ENCODE results near the gene JMJD1C. TPM values are rescaled to one million over a fixed set of nuclear protein-coding genes. Genes with fewer than 3 reads are reported as not detected.

The JMJD1C gene
- total RNA-seq, 2 experiments from 2014 or later: 389 to 399 TPM

GRCh38 chr10:63388421-63389031, 77.3 kb downstream of the JMJD1C start:
- POLR2A ChIA-PET: interaction anchor here (1.3 kb wide), 1 partner anchor 33 kb away, joined by 4 read pairs; no protein-coding TSS in a partner anchor
- Histone ChIP-seq H3K4me3 (ENCODE audit: low read length) (peak overlapping the region; percentile 17), H3K36me3 (ENCODE audit: insufficient read depth, low read length) (no peaks in the 10 kb centered on the region), H3K9me3 (ENCODE audit: control insufficient read depth in 1 of 2, insufficient read depth in 1 of 2, low read length in 2 of 2) (no peaks in the 10 kb centered on the region), H3K27me3 (ENCODE audit: control insufficient read depth in 1 of 2, insufficient read depth in 2 of 2, low read length in 2 of 2) (no peaks in the 10 kb centered on the region), H3K27ac (ENCODE audit: low read depth in 1 of 2, low read length in 2 of 2) (no peak overlapping the region), H3K4me1 (ENCODE audit: insufficient read depth, low read length) (peaks cover 19% of the 10 kb centered on the region)
- DNase-seq (peak in 3 of 14 experiments; percentile 36 to 71 (median 42)), ATAC-seq (ENCODE audit: poor library complexity) (peak; percentile 69)
- intact Hi-C loops (cut with DNase I, micrococcal nuclease): no loop called here
- H3K4me1 Mint-ChIP-seq (ENCODE audit: low read depth): peaks cover 73% of the 10 kb centered on the region
- TF ChIP-seq, protein P1, sequence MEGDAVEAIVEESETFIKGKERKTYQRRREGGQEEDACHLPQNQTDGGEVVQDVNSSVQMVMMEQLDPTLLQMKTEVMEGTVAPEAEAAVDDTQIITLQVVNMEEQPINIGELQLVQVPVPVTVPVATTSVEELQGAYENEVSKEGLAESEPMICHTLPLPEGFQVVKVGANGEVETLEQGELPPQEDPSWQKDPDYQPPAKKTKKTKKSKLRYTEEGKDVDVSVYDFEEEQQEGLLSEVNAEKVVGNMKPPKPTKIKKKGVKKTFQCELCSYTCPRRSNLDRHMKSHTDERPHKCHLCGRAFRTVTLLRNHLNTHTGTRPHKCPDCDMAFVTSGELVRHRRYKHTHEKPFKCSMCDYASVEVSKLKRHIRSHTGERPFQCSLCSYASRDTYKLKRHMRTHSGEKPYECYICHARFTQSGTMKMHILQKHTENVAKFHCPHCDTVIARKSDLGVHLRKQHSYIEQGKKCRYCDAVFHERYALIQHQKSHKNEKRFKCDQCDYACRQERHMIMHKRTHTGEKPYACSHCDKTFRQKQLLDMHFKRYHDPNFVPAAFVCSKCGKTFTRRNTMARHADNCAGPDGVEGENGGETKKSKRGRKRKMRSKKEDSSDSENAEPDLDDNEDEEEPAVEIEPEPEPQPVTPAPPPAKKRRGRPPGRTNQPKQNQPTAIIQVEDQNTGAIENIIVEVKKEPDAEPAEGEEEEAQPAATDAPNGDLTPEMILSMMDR (IDR thresholded peaks at IDR 0.05): no peak
- CTCF ChIA-PET: no interaction called here
- H3K36me3 Mint-ChIP-seq (ENCODE audit: low read depth): peaks cover 43% of the 10 kb centered on the region
- H3K9me3 Mint-ChIP-seq: peaks cover 14% of the 10 kb centered on the region
- H3K4me3 Mint-ChIP-seq: peak overlapping the region; percentile 72
- no peaks in the 10 kb centered on the region for H3K27me3 Mint-ChIP-seq
- peak overlapping the region; percentile 50 for H3K27ac Mint-ChIP-seq

- peaks cover 28% of the 10 kb centered on the region for H3K36me3 Mint-ChIP-seq (ENCODE audit: low read depth)
- peaks cover 3% of the 10 kb centered on the region for H3K9me3 Mint-ChIP-seq
- intact Hi-C loops (cut with DNase I, micrococcal nuclease): no loop called here
- ChIA-PET POLR2A (no interaction called here), CTCF (no interaction called here)
- no peak overlapping the region for H3K4me3 Mint-ChIP-seq
- H3K4me1 Mint-ChIP-seq (ENCODE audit: low read depth): peaks cover 68% of the 10 kb centered on the region
- Histone ChIP-seq H3K27me3 (ENCODE audit: control insufficient read depth in 1 of 2, insufficient read depth in 2 of 2, low read length in 2 of 2) (no peaks in the 10 kb centered on the region), H3K4me1 (ENCODE audit: insufficient read depth, low read length) (peaks cover 16% of the 10 kb centered on the region), H3K36me3 (ENCODE audit: insufficient read depth, low read length) (peaks cover under 1% of the 10 kb centered on the region), H3K27ac (ENCODE audit: low read depth in 1 of 2, low read length in 2 of 2) (no peak overlapping the region), H3K4me3 (ENCODE audit: low read length) (no peak overlapping the region), H3K9me3 (ENCODE audit: control insufficient read depth in 1 of 2, insufficient read depth in 1 of 2, low read length in 2 of 2) (no peaks in the 10 kb centered on the region)
- DNase-seq (no peak), ATAC-seq (ENCODE audit: poor library complexity) (no peak)
- no peak overlapping the region for H3K27ac Mint-ChIP-seq
- H3K27me3 Mint-ChIP-seq: no peaks in the 10 kb centered on the region
- TF ChIP-seq, protein P1 (IDR thresholded peaks at IDR 0.05): no peak
Measured at GRCh38 chr10:63385254-63385653, 80.5 kb downstream of the JMJD1C start.

DNA sequence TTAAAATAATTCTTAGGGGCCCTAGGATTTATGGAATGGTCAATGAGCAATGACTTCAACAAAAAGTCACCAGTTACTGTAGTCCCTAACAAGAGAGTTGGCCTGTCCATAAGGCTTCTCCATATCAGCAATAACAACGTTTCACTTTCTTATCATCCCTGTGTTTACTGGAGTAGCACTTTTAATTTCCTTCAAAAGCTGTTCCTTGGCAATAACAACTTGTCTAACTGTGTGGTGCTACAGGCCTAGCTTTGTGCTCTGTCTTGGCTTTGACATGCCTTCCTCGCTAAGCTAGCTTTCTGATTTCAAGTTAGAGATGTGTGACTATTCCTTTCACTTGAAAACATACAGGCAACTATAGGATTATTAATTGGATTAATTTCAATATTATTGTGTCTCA, 81.1 kb downstream of the JMJD1C start:
- peaks cover 67% of the 10 kb centered on the region for H3K4me1 Mint-ChIP-seq (ENCODE audit: low read depth)

More for the DNA sequence above, 81.1 kb downstream of the JMJD1C start:
- POLR2A ChIA-PET: no interaction called here
- DNase-seq (no peak), ATAC-seq (ENCODE audit: poor library complexity) (no peak)
- Mint-ChIP-seq H3K36me3 (ENCODE audit: low read depth) (peaks cover 25% of the 10 kb centered on the region), H3K4me3 (no peak overlapping the region), H3K27me3 (no peaks in the 10 kb centered on the region), H3K27ac (no peak overlapping the region), H3K9me3 (no peaks in the 10 kb centered on the region)
- H3K27ac ChIP-seq (ENCODE audit: low read depth in 1 of 2, low read length in 2 of 2): no peak overlapping the region
- H3K4me1 ChIP-seq (ENCODE audit: insufficient read depth, low read length): peaks cover 16% of the 10 kb centered on the region
- H3K27me3 ChIP-seq (ENCODE audit: control insufficient read depth in 1 of 2, insufficient read depth in 2 of 2, low read length in 2 of 2): no peaks in the 10 kb centered on the region
- no peaks in the 10 kb centered on the region for H3K9me3 ChIP-seq (ENCODE audit: control insufficient read depth in 1 of 2, insufficient read depth in 1 of 2, low read length in 2 of 2)
- CTCF ChIA-PET: no interaction called here
- intact Hi-C loops (cut with DNase I, micrococcal nuclease): no loop called here
- no peak overlapping the region for H3K4me3 ChIP-seq (ENCODE audit: low read length)
- TF ChIP-seq, protein P1 (IDR thresholded peaks at IDR 0.05): no peak
- peaks cover 3% of the 10 kb centered on the region for H3K36me3 ChIP-seq (ENCODE audit: insufficient read depth, low read length)

All from CD4-positive, alpha-beta T cell (primary cell).